PC-9 (cell line): ENCODE data around the gene UMAD1. TPM values are rescaled to one million over a fixed set of nuclear protein-coding genes. Genes with fewer than 3 reads are reported as not detected.
A peak's percentile ranks its signal among the peaks of the same experiment; 100 is the strongest.

Source experiments
- BruUV-seq: library from RNA; stranded (reverse); fragments of 400-500 nt; replicated peaks from 2 replicates; lab custom pipeline; 2021; lab: Mats Ljungman, UMichigan
- CTCF ChIA-PET: fragments of 300-600 bp; sonication (Branson Sonifier 250); formaldehyde crosslinking; loops from one replicate; lab custom pipeline; 2022; ENCODE audit warnings: antibody characterized with exemption; lab: Charles Lee
- POLR2A ChIA-PET: fragments of 300-600 bp; sonication (Branson Sonifier 250); formaldehyde crosslinking; loops from one replicate; lab custom pipeline; 2022; ENCODE audit warnings: antibody characterized with exemption; ENCODE audit not compliant: unreplicated experiment; lab: Charles Lee
- DNase-seq, 2 experiments: peaks; one replicate each; pipeline versions ENCODE4 v3.0.0 to v3.0.0-alpha.2; 2015 to 2022; ENCODE audit warnings: mixed read lengths in 1 of 2
- H2AFZ ChIP-seq: fragments of 200-600 bp; sonication (generic); 2 replicates; pipeline ENCODE4 v1.8.1; 2017; ENCODE audit warnings: antibody characterized with exemption
- H3F3A ChIP-seq: fragments of 200-600 bp; sonication (generic); 2 replicates; pipeline ENCODE4 v1.8.1; 2017; ENCODE audit warnings: antibody characterized with exemption, mild to moderate bottlenecking, low read depth; ENCODE audit not compliant: insufficient read depth
- H3K27ac ChIP-seq: fragments of 200-600 bp; sonication (generic); 2 replicates; pipeline ENCODE4 v1.6.1; 2016; ENCODE audit warnings: mixed run types
- H3K27me3 ChIP-seq: fragments of 200-600 bp; sonication (generic); 2 replicates; pipeline ENCODE4 v1.6.1; 2016; ENCODE audit warnings: low read depth, mixed run types; ENCODE audit not compliant: insufficient read depth
- H3K36me3 ChIP-seq: fragments of 200-600 bp; sonication (generic); 2 replicates; pipeline ENCODE4 v1.6.1; 2016; ENCODE audit warnings: low read depth, mixed run types
- H3K4me1 ChIP-seq: fragments of 200-600 bp; sonication (generic); replicated peaks from 2 replicates; pipeline ENCODE4 v1.6.1; 2016; ENCODE audit warnings: mixed run types; ENCODE audit not compliant: insufficient read depth
- H3K4me2 ChIP-seq: fragments of 200-600 bp; sonication (generic); 2 replicates; pipeline ENCODE4 v1.6.1; 2017; ENCODE audit warnings: mixed run types
- H3K4me3 ChIP-seq: fragments of 200-600 bp; sonication (generic); 2 replicates; pipeline ENCODE4 v1.6.1; 2016; ENCODE audit warnings: mixed run types
- H3K79me2 ChIP-seq: fragments of 200-600 bp; sonication (generic); 2 replicates; pipeline ENCODE4 v1.6.1; 2017; ENCODE audit warnings: low read depth, mixed run types
- H3K9me2 ChIP-seq: fragments of 200-600 bp; sonication (generic); 2 replicates; pipeline ENCODE4 v1.8.1; 2017; ENCODE audit warnings: mild to moderate bottlenecking; ENCODE audit not compliant: insufficient read depth
- H3K9me3 ChIP-seq: fragments of 200-600 bp; sonication (generic); 2 replicates; pipeline ENCODE4 v1.8.1; 2016; ENCODE audit warnings: low read depth; ENCODE audit not compliant: insufficient read depth
- H4K20me1 ChIP-seq: fragments of 200-600 bp; sonication (generic); 2 replicates; pipeline ENCODE4 v1.8.1; 2017; ENCODE audit not compliant: insufficient read depth
- CTCF ChIP-seq: fragments of 200-600 bp; sonication (generic); conservative IDR thresholded peaks from 2 replicates; pipeline ENCODE4 v1.6.1; 2017; ENCODE audit warnings: mixed run types, antibody characterized with exemption, mild to moderate bottlenecking, moderate library complexity
- EZH2 ChIP-seq: fragments of 200-600 bp; sonication (generic); IDR thresholded peaks from 2 replicates; pipeline ENCODE4 v1.8.0; 2017; ENCODE audit warnings: antibody characterized with exemption, low read depth
- intact Hi-C: fragments of 100-400 bp; cut with micrococcal nuclease; formaldehyde crosslinking; loops from one replicate; pipeline ENCODE4 v1.10.0; 2022; ENCODE audit not compliant: unreplicated experiment
- total RNA-seq: library from RNA; stranded (reverse); gene quantifications from 2 replicates; pipeline ENCODE4 v1.2.3, GENCODE V29; 2021

The UMAD1 gene
- total RNA-seq, 1 experiment from 2014 or later: 20.5 TPM

DNA sequence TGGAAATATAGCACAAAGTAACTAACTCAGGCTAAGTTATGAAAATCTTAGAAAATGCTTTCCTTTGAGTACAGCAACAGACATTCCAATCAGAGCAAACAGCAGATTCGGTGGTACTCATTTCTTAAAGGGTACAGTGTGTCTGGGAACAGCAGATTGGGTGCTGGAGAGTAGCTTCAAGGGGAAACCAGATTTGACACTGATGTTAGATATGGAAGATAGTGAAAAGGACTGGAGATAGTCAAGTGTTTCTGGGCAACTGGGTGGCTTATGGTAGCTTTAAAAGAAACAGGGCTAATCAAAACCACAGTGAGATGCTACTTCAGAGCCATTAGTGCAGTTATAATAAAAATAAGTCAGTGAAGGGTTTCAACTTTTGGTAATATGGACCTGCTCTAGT, 12.1 kb upstream of the UMAD1 start:
- Histone ChIP-seq H3K79me2 (no peaks in the 10 kb centered on the region), H3K9me3 (peaks cover 41% of the 10 kb centered on the region), H3K4me2 (no peak overlapping the region), H3K4me3 (no peak overlapping the region), H3K36me3 (no peaks in the 10 kb centered on the region), H2AFZ (no peak overlapping the region), H4K20me1 (no peaks in the 10 kb centered on the region), H3K4me1 (no peaks in the 10 kb centered on the region), H3K27ac (no peak overlapping the region), H3K9me2 (no peaks in the 10 kb centered on the region), H3K27me3 (no peaks in the 10 kb centered on the region), H3F3A (0 out of 2 replicates have a peak, but pooled peaks cover 3% of the 10 kb centered on the region)
- BruUV-seq: no TSS peak
- ChIA-PET POLR2A (no interaction called here), CTCF (no interaction called here)
- DNase-seq: no peak
- TF ChIP-seq EZH2 (no peak), CTCF (no peak)
- intact Hi-C loops: no loop called here

DNA sequence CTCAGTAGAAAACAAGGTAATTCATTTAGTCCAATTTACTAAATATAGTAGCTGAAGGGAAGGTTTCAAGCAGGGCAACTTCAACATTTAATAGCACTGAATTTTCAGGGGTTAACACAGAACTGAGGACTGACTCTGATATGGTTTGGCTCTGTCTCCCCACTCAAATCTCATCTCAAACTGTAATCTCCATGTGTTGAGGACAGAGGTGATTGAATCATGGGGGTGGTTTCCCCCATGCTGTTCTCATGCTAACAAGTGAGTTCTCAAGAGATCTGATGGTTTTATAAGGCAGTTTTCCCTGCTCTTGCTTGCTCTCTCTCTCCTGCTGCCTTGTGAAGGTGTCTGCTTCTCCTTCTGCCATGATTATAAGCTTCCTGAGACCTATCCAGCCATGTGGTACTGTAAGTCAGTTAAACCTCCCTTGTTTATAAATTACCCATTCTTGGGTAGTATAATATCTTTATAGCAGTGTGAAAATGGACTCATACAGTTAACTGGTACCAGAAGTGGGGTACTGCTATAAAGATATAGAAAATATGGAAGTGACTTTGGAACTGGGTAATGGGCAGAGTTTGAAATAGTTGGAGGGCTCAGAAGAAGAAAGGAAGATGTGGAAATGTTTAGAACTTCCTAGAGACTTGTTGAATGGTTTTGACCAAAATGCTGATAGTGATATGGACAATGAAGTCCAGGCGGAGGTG, 9.8 kb upstream of the UMAD1 start:
- ChIA-PET CTCF (no interaction called here), POLR2A (no interaction called here)
- no peak for TF ChIP-seq EZH2
- TF ChIP-seq CTCF: no peak

DNA sequence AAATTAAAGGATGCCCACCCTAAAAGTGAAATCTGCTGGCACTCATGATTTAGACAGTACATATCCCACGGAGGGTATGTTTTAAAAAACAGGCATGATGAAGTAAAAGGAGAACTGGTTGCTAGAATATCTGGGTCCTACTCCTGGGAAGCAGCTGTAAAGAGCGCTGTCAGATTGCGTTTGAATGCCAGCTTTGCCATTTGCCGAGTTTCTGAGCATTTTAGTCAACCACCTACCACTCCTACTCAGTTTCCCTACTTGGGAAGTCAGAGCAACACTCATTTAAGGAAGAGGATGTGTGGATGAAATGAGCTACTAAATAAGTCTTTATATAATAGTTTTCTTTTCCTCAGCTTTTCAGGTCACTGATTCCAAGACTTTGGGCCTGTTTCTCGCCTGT, 1.1 kb upstream of the UMAD1 start:
- H3F3A ChIP-seq: peaks cover 4% of the 10 kb centered on the region; the same call in 1 of the 2 replicates
- peak overlapping the region; percentile 100 for H2AFZ ChIP-seq
- peaks cover 46% of the 10 kb centered on the region for H3K79me2 ChIP-seq
- H3K9me3 ChIP-seq: no peaks in the 10 kb centered on the region
- ChIA-PET POLR2A (no interaction called here), CTCF (no interaction called here)
- no peaks in the 10 kb centered on the region for H3K27me3 ChIP-seq
- peak in 1 of 2 experiments; percentile 25 for DNase-seq
- TF ChIP-seq CTCF (no peak), EZH2 (no peak)
- no peaks in the 10 kb centered on the region for H4K20me1 ChIP-seq
- BruUV-seq: TSS peak; percentile 75
- no peaks in the 10 kb centered on the region for H3K9me2 ChIP-seq
- peak overlapping the region; percentile 95 for H3K4me2 ChIP-seq
- peaks cover 27% of the 10 kb centered on the region for H3K4me1 ChIP-seq
- intact Hi-C loops: no loop called here
- peaks cover 10% of the 10 kb centered on the region for H3K36me3 ChIP-seq
- peak overlapping the region; percentile 83 for H3K4me3 ChIP-seq
- peak overlapping the region; percentile 49 for H3K27ac ChIP-seq

More for the DNA sequence above, 9.8 kb upstream of the UMAD1 start:
- intact Hi-C loops: no loop called here
- H3F3A ChIP-seq: 0 out of 2 replicates have a peak, but pooled peaks cover 3% of the 10 kb centered on the region
- no peaks in the 10 kb centered on the region for H3K27me3 ChIP-seq
- H3K27ac ChIP-seq: no peak overlapping the region
- H3K79me2 ChIP-seq: no peaks in the 10 kb centered on the region
- H3K4me1 ChIP-seq: no peaks in the 10 kb centered on the region
- no TSS peak for BruUV-seq
- H4K20me1 ChIP-seq: no peaks in the 10 kb centered on the region
- H3K36me3 ChIP-seq: no peaks in the 10 kb centered on the region
- no peak overlapping the region for H3K4me3 ChIP-seq
- H2AFZ ChIP-seq: no peak overlapping the region
- no peaks in the 10 kb centered on the region for H3K9me2 ChIP-seq
- H3K9me3 ChIP-seq: peaks cover 37% of the 10 kb centered on the region
- no peak for DNase-seq
- no peak overlapping the region for H3K4me2 ChIP-seq
